WTC11 (cell line): Measurements from ENCODE around the gene OTOP1. TPM values are rescaled to one million over a fixed set of nuclear protein-coding genes. Genes with fewer than 3 reads are reported as not detected.

Experiments used
- ATAC-seq: fragments of 200-7000 bp; cut with Tn5 transposase; 2 replicates; pipeline ENCODE4 v1.10.0; 2021; ENCODE audit warnings: mild to moderate bottlenecking, moderate library complexity
- CTCF ChIA-PET: fragments of 300-600 bp; sonication (Branson Sonifier 250); formaldehyde crosslinking; loops from one replicate; lab custom pipeline; 2021; ENCODE audit warnings: antibody characterized with exemption; lab: Charles Lee
- POLR2A ChIA-PET: fragments of 350-600 bp; sonication (Branson Sonifier 250); formaldehyde crosslinking; loops from one replicate; lab custom pipeline; 2021; ENCODE audit warnings: antibody characterized with exemption; lab: Charles Lee
- DNase-seq: peaks from one replicate; pipeline ENCODE4 v3.0.0; 2021; ENCODE audit warnings: low spot score
- H3K27ac Mint-ChIP-seq: 2 replicates; pipeline ENCODE4 v1.8.0; 2021; ENCODE audit warnings: mixed read lengths
- H3K27me3 Mint-ChIP-seq: 2 replicates; pipeline ENCODE4 v1.8.0; 2021; ENCODE audit warnings: low read depth, mild to moderate bottlenecking, moderate library complexity, mixed read lengths
- H3K36me3 Mint-ChIP-seq: 2 replicates; pipeline ENCODE4 v1.8.0; 2021; ENCODE audit warnings: mixed read lengths
- H3K4me1 Mint-ChIP-seq: 2 replicates; pipeline ENCODE4 v1.8.0; 2022; ENCODE audit warnings: mixed read lengths
- H3K4me3 Mint-ChIP-seq: 2 replicates; pipeline ENCODE4 v1.8.0; 2021; ENCODE audit warnings: mild to moderate bottlenecking, moderate library complexity, mixed read lengths
- H3K9me3 Mint-ChIP-seq: 2 replicates; pipeline ENCODE4 v1.8.0; 2021; ENCODE audit warnings: mixed read lengths
- ATF1 ChIP-seq: sonication (generic); formaldehyde crosslinking; IDR thresholded peaks from 2 replicates; pipeline ENCODE4 v1.8.1; 2023; ENCODE audit warnings: mild to moderate bottlenecking, moderate library complexity, missing genetic modification reagents
- ATF2 ChIP-seq: sonication (generic); formaldehyde crosslinking; IDR thresholded peaks from 2 replicates; pipeline ENCODE4 v1.8.1; 2022; ENCODE audit warnings: low read depth, missing genetic modification reagents, borderline replicate concordance
- CDX4 ChIP-seq: fragments of 250-450 bp; sonication (Bioruptor Pico); IDR thresholded peaks from 2 replicates; pipeline ENCODE4 v1.9.0; 2021; ENCODE audit warnings: moderate library complexity, mild to moderate bottlenecking, inconsistent platforms, borderline replicate concordance
- CREB1 ChIP-seq: sonication (generic); formaldehyde crosslinking; IDR thresholded peaks from 2 replicates; pipeline ENCODE4 v1.8.0; 2023; ENCODE audit warnings: mild to moderate bottlenecking, missing genetic modification reagents
- CREM ChIP-seq: sonication (generic); formaldehyde crosslinking; IDR thresholded peaks from 2 replicates; pipeline ENCODE4 v1.8.1; 2022; ENCODE audit warnings: mild to moderate bottlenecking, missing genetic modification reagents, moderate library complexity
- EMX1 ChIP-seq: fragments of 250-450 bp; sonication (Bioruptor Pico); IDR thresholded peaks from 2 replicates; pipeline ENCODE4 v1.8.0; 2021; ENCODE audit warnings: mild to moderate bottlenecking
- ETV6 ChIP-seq: sonication (generic); formaldehyde crosslinking; IDR thresholded peaks from 2 replicates; pipeline ENCODE4 v1.8.1; 2022; ENCODE audit warnings: mild to moderate bottlenecking, missing genetic modification reagents
- IRF2 ChIP-seq: sonication (generic); formaldehyde crosslinking; IDR thresholded peaks from 2 replicates; pipeline ENCODE4 v1.8.0; 2022; ENCODE audit warnings: low read depth, missing genetic modification reagents, borderline replicate concordance
- JAZF1 ChIP-seq: fragments of 250-450 bp; sonication (Bioruptor Pico); IDR thresholded peaks from 2 replicates; pipeline ENCODE4 v1.9.0; 2021; ENCODE audit warnings: moderate library complexity, mild to moderate bottlenecking, inconsistent platforms
- MAX ChIP-seq: sonication (generic); formaldehyde crosslinking; IDR thresholded peaks from 2 replicates; pipeline ENCODE4 v1.8.0; 2022; ENCODE audit warnings: mild to moderate bottlenecking, missing genetic modification reagents
- NFATC4 ChIP-seq: fragments of 250-450 bp; sonication (Bioruptor Pico); IDR thresholded peaks from 2 replicates; pipeline ENCODE4 v1.9.0; 2021; ENCODE audit warnings: mild to moderate bottlenecking
- NR2C2 ChIP-seq: sonication (generic); formaldehyde crosslinking; IDR thresholded peaks from 2 replicates; pipeline ENCODE4 v1.8.0; 2022; ENCODE audit warnings: mild to moderate bottlenecking, missing genetic modification reagents
- NR3C1 ChIP-seq: sonication (generic); formaldehyde crosslinking; conservative IDR thresholded peaks from 2 replicates; pipeline ENCODE4 v1.8.1; 2023; ENCODE audit warnings: low read depth, mild to moderate bottlenecking, missing genetic modification reagents
- TEAD1 ChIP-seq: sonication (generic); formaldehyde crosslinking; IDR thresholded peaks from 2 replicates; pipeline ENCODE4 v1.8.0; 2022; ENCODE audit warnings: mild to moderate bottlenecking, missing genetic modification reagents
- ZMAT4 ChIP-seq: fragments of 250-450 bp; sonication (Bioruptor Pico); IDR thresholded peaks from 2 replicates; pipeline ENCODE4 v1.9.0; 2021; ENCODE audit warnings: mild to moderate bottlenecking
- ZNF138 ChIP-seq: sonication (generic); formaldehyde crosslinking; conservative IDR thresholded peaks from 2 replicates; pipeline ENCODE4 v1.8.1; 2022; ENCODE audit warnings: mild to moderate bottlenecking, moderate library complexity, missing genetic modification reagents
- total RNA-seq: library from RNA; stranded (reverse); gene quantifications from 3 replicates; pipeline ENCODE4 v1.2.3, GENCODE V29; 2021
- TF ChIP-seq, protein P1 (sequence below): sonication (generic); formaldehyde crosslinking; IDR thresholded peaks from 2 replicates; pipeline ENCODE4 v1.8.0; 2023; ENCODE audit warnings: missing genetic modification reagents
- TF ChIP-seq, protein P2 (sequence below): sonication (generic); formaldehyde crosslinking; IDR thresholded peaks from 2 replicates; pipeline ENCODE4 v1.8.1; 2023; ENCODE audit warnings: mild to moderate bottlenecking, missing genetic modification reagents, moderate library complexity
- TF ChIP-seq, protein P3 (sequence below): sonication (generic); formaldehyde crosslinking; IDR thresholded peaks from 2 replicates; pipeline ENCODE4 v1.8.1; 2023; ENCODE audit warnings: mild to moderate bottlenecking, missing genetic modification reagents, borderline replicate concordance
- TF ChIP-seq, protein P4 (sequence below): fragments of 250-450 bp; sonication (Bioruptor Pico); conservative IDR thresholded peaks from 2 replicates; pipeline ENCODE4 v1.9.0; 2021; ENCODE audit warnings: mild to moderate bottlenecking
- TF ChIP-seq, protein P5 (sequence below): fragments of 250-450 bp; sonication (Bioruptor Pico); IDR thresholded peaks from 2 replicates; pipeline ENCODE4 v1.9.0; 2021; ENCODE audit warnings: mild to moderate bottlenecking

Gene OTOP1
- total RNA-seq, 1 experiment from 2014 or later = not detected

DNA sequence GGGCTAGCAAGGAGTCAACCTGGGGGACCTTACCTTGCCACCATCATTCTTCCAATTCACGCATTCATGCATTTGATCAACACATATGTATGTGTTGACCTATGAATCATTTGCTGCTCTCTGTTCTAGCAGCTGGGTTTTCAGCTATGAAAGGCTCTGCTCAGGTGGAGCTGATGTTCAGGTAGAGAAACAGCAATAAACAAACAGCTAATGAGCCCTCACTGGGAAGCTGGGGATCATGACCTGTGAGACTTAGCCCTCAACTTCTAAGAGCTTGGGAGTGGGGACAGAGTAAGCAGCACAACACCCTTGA is 1.6 kb upstream of the OTOP1 start (continued):
- TF ChIP-seq, protein P1, sequence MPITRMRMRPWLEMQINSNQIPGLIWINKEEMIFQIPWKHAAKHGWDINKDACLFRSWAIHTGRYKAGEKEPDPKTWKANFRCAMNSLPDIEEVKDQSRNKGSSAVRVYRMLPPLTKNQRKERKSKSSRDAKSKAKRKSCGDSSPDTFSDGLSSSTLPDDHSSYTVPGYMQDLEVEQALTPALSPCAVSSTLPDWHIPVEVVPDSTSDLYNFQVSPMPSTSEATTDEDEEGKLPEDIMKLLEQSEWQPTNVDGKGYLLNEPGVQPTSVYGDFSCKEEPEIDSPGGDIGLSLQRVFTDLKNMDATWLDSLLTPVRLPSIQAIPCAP = no peak
- TF ChIP-seq ETV6 (CRISPR knock-in tag) = no peak
- no peak for TF ChIP-seq NFATC4 (CRISPR knock-in tag)
- no peak for TF ChIP-seq ZMAT4 (CRISPR knock-in tag)

DNA sequence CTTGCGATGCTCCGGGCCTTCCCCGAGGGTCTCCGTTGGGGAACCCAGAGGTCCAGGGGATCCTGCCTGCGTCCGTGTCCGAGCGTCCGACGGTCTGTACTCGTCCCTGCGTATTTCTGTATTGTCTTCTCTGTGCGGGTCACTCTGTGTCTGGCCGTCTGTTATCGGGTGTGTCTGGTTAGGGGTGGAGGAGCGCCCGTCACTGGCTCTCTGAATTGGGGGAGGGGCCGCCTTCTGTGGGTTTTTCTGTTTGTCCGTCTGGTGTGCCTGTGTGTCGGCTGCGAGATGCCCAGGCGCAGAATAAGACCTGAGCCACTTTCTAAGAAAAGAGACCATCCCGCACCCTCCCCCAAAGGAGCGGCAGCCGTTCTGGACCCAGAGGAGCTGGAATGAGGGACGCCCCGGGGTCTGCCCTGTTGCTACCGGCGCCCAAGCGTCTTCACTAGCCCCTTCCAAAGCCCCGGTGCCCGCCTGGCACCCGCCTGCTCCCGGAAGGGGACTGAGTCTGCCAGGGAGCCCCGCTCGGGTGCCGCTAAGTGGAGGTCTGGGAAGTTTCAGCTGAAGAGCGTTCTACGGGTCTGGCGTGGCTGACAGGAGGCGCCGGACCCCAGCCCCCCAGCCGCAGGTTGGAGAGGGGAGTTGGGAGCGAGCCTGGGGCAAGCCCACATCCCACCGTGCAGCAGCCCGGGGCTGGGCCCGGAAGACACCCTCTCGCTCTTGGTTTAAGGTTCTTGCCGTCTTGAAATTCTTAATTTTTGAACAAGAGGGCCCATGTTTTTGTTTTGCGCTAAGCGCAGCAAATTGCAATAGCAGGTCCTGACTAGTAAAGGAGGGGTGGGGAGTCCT is 1.0 kb upstream of the OTOP1 start:
- ATAC-seq (no peak), DNase-seq (no peak)
- ChIA-PET POLR2A (no interaction called here), CTCF (interaction anchor here (0.6 kb wide), 2 partner anchors 45 to 115 kb away, joined by 3 read pairs; no protein-coding TSS in a partner anchor)
- H3K4me3 Mint-ChIP-seq = peak overlapping the region; percentile 67
- peaks cover 2% of the 10 kb centered on the region for H3K36me3 Mint-ChIP-seq
- peaks cover 7% of the 10 kb centered on the region for H3K9me3 Mint-ChIP-seq
- H3K27me3 Mint-ChIP-seq = peaks cover 89% of the 10 kb centered on the region
- peaks cover 13% of the 10 kb centered on the region for H3K4me1 Mint-ChIP-seq
- no peak overlapping the region for H3K27ac Mint-ChIP-seq
- TF ChIP-seq ATF1 (CRISPR knock-in tag) (no peak), IRF2 (CRISPR knock-in tag) (no peak), NR3C1 (no peak), CREB1 (CRISPR knock-in tag) (no peak), NR2C2 (CRISPR knock-in tag) (no peak), ZNF138 (CRISPR knock-in tag) (no peak), JAZF1 (CRISPR knock-in tag) (no peak), EMX1 (CRISPR knock-in tag) (no peak), CREM (CRISPR knock-in tag) (no peak), CDX4 (CRISPR knock-in tag) (no peak), MAX (no peak), ATF2 (no peak), TEAD1 (CRISPR knock-in tag) (no peak)
- TF ChIP-seq, protein P2, sequence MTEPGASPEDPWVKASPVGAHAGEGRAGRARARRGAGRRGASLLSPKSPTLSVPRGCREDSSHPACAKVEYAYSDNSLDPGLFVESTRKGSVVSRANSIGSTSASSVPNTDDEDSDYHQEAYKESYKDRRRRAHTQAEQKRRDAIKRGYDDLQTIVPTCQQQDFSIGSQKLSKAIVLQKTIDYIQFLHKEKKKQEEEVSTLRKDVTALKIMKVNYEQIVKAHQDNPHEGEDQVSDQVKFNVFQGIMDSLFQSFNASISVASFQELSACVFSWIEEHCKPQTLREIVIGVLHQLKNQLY (CRISPR knock-in tag) = no peak
- TF ChIP-seq, protein P3, sequence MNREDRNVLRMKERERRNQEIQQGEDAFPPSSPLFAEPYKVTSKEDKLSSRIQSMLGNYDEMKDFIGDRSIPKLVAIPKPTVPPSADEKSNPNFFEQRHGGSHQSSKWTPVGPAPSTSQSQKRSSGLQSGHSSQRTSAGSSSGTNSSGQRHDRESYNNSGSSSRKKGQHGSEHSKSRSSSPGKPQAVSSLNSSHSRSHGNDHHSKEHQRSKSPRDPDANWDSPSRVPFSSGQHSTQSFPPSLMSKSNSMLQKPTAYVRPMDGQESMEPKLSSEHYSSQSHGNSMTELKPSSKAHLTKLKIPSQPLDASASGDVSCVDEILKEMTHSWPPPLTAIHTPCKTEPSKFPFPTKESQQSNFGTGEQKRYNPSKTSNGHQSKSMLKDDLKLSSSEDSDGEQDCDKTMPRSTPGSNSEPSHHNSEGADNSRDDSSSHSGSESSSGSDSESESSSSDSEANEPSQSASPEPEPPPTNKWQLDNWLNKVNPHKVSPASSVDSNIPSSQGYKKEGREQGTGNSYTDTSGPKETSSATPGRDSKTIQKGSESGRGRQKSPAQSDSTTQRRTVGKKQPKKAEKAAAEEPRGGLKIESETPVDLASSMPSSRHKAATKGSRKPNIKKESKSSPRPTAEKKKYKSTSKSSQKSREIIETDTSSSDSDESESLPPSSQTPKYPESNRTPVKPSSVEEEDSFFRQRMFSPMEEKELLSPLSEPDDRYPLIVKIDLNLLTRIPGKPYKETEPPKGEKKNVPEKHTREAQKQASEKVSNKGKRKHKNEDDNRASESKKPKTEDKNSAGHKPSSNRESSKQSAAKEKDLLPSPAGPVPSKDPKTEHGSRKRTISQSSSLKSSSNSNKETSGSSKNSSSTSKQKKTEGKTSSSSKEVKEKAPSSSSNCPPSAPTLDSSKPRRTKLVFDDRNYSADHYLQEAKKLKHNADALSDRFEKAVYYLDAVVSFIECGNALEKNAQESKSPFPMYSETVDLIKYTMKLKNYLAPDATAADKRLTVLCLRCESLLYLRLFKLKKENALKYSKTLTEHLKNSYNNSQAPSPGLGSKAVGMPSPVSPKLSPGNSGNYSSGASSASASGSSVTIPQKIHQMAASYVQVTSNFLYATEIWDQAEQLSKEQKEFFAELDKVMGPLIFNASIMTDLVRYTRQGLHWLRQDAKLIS (CRISPR knock-in tag) = no peak
- TF ChIP-seq, protein P4, sequence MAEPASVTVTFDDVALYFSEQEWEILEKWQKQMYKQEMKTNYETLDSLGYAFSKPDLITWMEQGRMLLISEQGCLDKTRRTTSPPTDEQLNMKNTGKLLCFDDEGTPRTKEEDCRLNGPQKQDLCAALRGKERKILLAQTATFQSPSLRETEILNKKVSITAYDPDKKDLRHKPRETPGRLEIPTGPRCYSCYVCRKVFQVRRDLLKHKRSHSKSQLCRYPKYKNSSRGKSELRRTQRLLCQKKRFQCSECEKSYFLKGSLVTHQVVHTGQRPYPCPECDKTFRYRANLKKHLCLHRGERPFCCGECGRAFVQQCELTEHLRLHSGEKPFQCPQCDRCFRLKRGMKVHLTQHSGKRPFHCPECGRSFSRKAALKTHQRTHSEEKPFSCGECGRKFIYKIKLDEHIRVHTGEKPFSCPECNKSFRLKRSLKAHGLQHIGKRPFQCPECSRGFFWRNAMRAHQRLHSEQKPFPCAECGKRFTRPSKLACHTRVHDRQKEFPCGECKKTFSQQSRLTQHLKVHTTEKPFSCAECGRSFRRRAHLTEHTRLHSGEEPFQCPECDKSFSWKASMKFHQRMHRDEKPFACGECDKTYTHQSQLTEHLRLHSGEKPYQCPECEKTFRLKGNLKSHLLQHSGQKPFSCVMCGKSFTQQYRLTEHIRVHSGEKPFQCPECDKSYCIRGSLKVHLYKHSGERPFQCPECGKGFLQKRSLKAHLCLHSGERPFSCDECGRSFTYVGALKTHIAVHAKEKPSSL (CRISPR knock-in tag) = no peak
- TF ChIP-seq, protein P5, sequence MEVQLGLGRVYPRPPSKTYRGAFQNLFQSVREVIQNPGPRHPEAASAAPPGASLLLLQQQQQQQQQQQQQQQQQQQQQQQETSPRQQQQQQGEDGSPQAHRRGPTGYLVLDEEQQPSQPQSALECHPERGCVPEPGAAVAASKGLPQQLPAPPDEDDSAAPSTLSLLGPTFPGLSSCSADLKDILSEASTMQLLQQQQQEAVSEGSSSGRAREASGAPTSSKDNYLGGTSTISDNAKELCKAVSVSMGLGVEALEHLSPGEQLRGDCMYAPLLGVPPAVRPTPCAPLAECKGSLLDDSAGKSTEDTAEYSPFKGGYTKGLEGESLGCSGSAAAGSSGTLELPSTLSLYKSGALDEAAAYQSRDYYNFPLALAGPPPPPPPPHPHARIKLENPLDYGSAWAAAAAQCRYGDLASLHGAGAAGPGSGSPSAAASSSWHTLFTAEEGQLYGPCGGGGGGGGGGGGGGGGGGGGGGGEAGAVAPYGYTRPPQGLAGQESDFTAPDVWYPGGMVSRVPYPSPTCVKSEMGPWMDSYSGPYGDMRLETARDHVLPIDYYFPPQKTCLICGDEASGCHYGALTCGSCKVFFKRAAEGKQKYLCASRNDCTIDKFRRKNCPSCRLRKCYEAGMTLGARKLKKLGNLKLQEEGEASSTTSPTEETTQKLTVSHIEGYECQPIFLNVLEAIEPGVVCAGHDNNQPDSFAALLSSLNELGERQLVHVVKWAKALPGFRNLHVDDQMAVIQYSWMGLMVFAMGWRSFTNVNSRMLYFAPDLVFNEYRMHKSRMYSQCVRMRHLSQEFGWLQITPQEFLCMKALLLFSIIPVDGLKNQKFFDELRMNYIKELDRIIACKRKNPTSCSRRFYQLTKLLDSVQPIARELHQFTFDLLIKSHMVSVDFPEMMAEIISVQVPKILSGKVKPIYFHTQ = no peak
